K562 (cell line): ENCODE results near the gene DYNC1H1.

ENCODE experiments used
- BMI1 ChIP-seq: fragments of 150-350 bp; IDR thresholded peaks from 2 replicates; pipeline ENCODE4 v1.6.1; 2014; ENCODE audit warnings: low read length
- CBX8 ChIP-seq: fragments of 200-600 bp; sonication (generic); IDR thresholded peaks from 2 replicates; pipeline ENCODE4 v1.6.1; 2012; ENCODE audit warnings: borderline replicate concordance, mixed run types, low read depth, mild to moderate bottlenecking, moderate library complexity, mixed read lengths, low read length, control low read depth, inconsistent platforms; ENCODE audit not compliant: poor library complexity, severe bottlenecking; ENCODE audit errors: extremely low read depth
- CREB1 ChIP-seq, 2 experiments: sonication (generic) in 1 of 2; formaldehyde crosslinking in 1 of 2; IDR thresholded peaks; 2 replicates each; pipeline versions ENCODE4 v1.6.1 to v1.8.0; 2012 to 2022; ENCODE audit warnings: inconsistent platforms in 1 of 2, mild to moderate bottlenecking in 1 of 2, missing genetic modification reagents in 1 of 2, moderate library complexity in 1 of 2
- FOXJ3 ChIP-seq: sonication (generic); formaldehyde crosslinking; IDR thresholded peaks from 2 replicates; pipeline ENCODE4 v1.4.0; 2020; ENCODE audit warnings: mild to moderate bottlenecking, missing genetic modification reagents
- RFX1 ChIP-seq: fragments of 450-650 bp; IDR thresholded peaks from 2 replicates; pipeline ENCODE4 v1.6.1; 2016; ENCODE audit warnings: mild to moderate bottlenecking, moderate library complexity
- SMAD1 ChIP-seq: fragments of 150-350 bp; IDR thresholded peaks from 2 replicates; pipeline ENCODE4 v1.6.1; 2014; ENCODE audit warnings: low read length, low read depth; ENCODE audit not compliant: partially characterized antibody
- TCF7 ChIP-seq: sonication (generic); IDR thresholded peaks from 2 replicates; pipeline ENCODE4 v1.6.1; 2016; ENCODE audit warnings: antibody characterized with exemption, borderline replicate concordance
- ZFP30 ChIP-seq: fragments of 250-450 bp; sonication (Bioruptor Pico); IDR thresholded peaks from 2 replicates; pipeline ENCODE4 v1.8.0; 2022; ENCODE audit warnings: moderate library complexity, mild to moderate bottlenecking, inconsistent platforms, borderline replicate concordance
- ZNF184 ChIP-seq: sonication (generic); formaldehyde crosslinking; IDR thresholded peaks from 2 replicates; pipeline ENCODE4 v1.5.0; 2020; ENCODE audit warnings: missing genetic modification reagents
- ZNF707 ChIP-seq: fragments of 250-450 bp; sonication (Bioruptor Pico); conservative IDR thresholded peaks from 2 replicates; pipeline ENCODE4 v1.8.0; 2022; ENCODE audit warnings: inconsistent platforms, mild to moderate bottlenecking, moderate library complexity
- TF ChIP-seq, protein P1 (sequence below): sonication (generic); formaldehyde crosslinking; IDR thresholded peaks from 2 replicates; pipeline ENCODE4 v1.8.1; 2023; ENCODE audit warnings: mild to moderate bottlenecking, missing genetic modification reagents
- TF ChIP-seq, protein P2 (sequence below), 3 experiments: IDR thresholded peaks in 2 of 3; conservative IDR thresholded peaks in 1 of 3; 2 replicates each; pipeline ENCODE4 v1.5.1; 2011 to 2012; ENCODE audit warnings: low read length in 3 of 3, mild to moderate bottlenecking in 3 of 3, control low read depth in 2 of 3, improper control_type of control experiment in 1 of 3, inconsistent platforms in 1 of 3, low read depth in 1 of 3, mixed read lengths in 1 of 3, moderate library complexity in 1 of 3; ENCODE audit not compliant: insufficient read depth in 2 of 3
- TF ChIP-seq, protein P3 (sequence below), 2 experiments: fragments of 150-350 bp in 1 of 2; IDR thresholded peaks; 2 replicates each; pipeline ENCODE4 v1.6.1; 2012 to 2016; ENCODE audit warnings: low read depth in 2 of 2, low read length in 2 of 2, mild to moderate bottlenecking in 1 of 2, moderate library complexity in 1 of 2

DNA sequence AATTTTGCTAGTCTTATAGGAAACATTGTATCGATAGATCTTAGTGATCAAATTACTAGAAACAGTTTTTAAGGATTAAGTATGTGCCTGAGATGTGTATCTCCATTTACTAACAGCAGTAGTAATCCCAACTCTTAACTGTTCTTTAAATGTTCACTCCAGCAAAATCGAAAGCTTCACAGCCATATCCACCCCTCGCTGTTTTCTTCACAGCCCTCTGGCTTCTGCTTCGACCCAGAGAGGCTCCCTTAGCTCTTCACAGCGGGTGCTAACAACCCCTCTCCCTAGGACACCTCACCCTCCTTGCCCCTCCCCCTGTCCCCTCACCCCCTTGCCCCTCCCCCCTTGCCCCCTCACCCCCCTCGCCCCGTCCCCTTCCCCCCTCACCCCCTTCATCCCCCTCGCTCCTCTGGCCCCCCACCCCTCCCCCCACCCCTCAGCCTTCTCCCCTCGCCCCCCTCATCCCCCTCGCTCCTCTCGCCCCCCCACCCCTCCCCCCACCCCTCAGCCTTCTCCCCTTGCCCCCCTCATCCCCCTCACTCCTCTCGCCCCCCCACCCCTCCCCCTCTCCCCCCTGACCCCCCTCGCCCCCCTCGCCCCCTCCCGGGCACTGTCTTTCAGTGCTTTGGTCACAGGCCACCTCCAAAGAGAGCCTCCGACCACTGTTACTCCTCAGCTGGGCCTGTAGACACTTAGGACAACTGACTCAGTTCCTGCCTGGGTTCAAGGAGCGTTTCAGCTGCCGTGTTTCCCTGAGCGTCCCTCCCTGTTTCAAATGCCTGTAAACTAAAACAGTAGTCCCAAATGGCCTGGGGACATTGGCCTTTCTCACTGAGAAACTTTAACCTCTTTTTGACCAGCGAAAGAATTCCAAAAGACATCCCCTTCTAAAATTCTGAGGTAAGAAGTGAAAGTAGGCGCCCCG is 46.0 kb upstream of the DYNC1H1 start:
- TF ChIP-seq TCF7: no peak
- TF ChIP-seq, protein P1, sequence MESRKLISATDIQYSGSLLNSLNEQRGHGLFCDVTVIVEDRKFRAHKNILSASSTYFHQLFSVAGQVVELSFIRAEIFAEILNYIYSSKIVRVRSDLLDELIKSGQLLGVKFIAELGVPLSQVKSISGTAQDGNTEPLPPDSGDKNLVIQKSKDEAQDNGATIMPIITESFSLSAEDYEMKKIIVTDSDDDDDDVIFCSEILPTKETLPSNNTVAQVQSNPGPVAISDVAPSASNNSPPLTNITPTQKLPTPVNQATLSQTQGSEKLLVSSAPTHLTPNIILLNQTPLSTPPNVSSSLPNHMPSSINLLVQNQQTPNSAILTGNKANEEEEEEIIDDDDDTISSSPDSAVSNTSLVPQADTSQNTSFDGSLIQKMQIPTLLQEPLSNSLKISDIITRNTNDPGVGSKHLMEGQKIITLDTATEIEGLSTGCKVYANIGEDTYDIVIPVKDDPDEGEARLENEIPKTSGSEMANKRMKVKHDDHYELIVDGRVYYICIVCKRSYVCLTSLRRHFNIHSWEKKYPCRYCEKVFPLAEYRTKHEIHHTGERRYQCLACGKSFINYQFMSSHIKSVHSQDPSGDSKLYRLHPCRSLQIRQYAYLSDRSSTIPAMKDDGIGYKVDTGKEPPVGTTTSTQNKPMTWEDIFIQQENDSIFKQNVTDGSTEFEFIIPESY: no peak
- TF ChIP-seq FOXJ3 (CRISPR knock-in tag): no peak
- TF ChIP-seq RFX1: no peak
- TF ChIP-seq SMAD1: no peak
- TF ChIP-seq, protein P2, sequence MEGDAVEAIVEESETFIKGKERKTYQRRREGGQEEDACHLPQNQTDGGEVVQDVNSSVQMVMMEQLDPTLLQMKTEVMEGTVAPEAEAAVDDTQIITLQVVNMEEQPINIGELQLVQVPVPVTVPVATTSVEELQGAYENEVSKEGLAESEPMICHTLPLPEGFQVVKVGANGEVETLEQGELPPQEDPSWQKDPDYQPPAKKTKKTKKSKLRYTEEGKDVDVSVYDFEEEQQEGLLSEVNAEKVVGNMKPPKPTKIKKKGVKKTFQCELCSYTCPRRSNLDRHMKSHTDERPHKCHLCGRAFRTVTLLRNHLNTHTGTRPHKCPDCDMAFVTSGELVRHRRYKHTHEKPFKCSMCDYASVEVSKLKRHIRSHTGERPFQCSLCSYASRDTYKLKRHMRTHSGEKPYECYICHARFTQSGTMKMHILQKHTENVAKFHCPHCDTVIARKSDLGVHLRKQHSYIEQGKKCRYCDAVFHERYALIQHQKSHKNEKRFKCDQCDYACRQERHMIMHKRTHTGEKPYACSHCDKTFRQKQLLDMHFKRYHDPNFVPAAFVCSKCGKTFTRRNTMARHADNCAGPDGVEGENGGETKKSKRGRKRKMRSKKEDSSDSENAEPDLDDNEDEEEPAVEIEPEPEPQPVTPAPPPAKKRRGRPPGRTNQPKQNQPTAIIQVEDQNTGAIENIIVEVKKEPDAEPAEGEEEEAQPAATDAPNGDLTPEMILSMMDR (IDR thresholded peaks at IDR 0.05 in 2 of 3, conservative IDR thresholded peaks at IDR 0.05 in 1 of 3; ENCODE audit: insufficient read depth in 2 of 3, low read depth in 1 of 3, low read length in 3 of 3): no peak
- TF ChIP-seq, protein P3, sequence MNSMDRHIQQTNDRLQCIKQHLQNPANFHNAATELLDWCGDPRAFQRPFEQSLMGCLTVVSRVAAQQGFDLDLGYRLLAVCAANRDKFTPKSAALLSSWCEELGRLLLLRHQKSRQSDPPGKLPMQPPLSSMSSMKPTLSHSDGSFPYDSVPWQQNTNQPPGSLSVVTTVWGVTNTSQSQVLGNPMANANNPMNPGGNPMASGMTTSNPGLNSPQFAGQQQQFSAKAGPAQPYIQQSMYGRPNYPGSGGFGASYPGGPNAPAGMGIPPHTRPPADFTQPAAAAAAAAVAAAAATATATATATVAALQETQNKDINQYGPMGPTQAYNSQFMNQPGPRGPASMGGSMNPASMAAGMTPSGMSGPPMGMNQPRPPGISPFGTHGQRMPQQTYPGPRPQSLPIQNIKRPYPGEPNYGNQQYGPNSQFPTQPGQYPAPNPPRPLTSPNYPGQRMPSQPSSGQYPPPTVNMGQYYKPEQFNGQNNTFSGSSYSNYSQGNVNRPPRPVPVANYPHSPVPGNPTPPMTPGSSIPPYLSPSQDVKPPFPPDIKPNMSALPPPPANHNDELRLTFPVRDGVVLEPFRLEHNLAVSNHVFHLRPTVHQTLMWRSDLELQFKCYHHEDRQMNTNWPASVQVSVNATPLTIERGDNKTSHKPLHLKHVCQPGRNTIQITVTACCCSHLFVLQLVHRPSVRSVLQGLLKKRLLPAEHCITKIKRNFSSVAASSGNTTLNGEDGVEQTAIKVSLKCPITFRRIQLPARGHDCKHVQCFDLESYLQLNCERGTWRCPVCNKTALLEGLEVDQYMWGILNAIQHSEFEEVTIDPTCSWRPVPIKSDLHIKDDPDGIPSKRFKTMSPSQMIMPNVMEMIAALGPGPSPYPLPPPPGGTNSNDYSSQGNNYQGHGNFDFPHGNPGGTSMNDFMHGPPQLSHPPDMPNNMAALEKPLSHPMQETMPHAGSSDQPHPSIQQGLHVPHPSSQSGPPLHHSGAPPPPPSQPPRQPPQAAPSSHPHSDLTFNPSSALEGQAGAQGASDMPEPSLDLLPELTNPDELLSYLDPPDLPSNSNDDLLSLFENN (IDR thresholded peaks at IDR 0.05; ENCODE audit: low read depth in 2 of 2, low read length in 2 of 2): no peak
- TF ChIP-seq CREB1 (IDR thresholded peaks at IDR 0.05): no peak
- TF ChIP-seq CREB1 (CRISPR knock-in tag; IDR thresholded peaks at IDR 0.05): no peak
- no peak for TF ChIP-seq ZNF184 (CRISPR knock-in tag)
- TF ChIP-seq BMI1: no peak
- no peak for TF ChIP-seq CBX8
- TF ChIP-seq ZFP30: no peak
- TF ChIP-seq ZNF707 (CRISPR knock-in tag): no peak
